GM19455 (cell line): ENCODE measurements around the gene LGALSL.

Experiments used
- ATAC-seq: cut with Tn5 transposase; IDR thresholded peaks from one replicate; pipeline ENCODE4 v1.9.1; 2021; ENCODE audit not compliant: unreplicated experiment

The LGALSL gene

DNA sequence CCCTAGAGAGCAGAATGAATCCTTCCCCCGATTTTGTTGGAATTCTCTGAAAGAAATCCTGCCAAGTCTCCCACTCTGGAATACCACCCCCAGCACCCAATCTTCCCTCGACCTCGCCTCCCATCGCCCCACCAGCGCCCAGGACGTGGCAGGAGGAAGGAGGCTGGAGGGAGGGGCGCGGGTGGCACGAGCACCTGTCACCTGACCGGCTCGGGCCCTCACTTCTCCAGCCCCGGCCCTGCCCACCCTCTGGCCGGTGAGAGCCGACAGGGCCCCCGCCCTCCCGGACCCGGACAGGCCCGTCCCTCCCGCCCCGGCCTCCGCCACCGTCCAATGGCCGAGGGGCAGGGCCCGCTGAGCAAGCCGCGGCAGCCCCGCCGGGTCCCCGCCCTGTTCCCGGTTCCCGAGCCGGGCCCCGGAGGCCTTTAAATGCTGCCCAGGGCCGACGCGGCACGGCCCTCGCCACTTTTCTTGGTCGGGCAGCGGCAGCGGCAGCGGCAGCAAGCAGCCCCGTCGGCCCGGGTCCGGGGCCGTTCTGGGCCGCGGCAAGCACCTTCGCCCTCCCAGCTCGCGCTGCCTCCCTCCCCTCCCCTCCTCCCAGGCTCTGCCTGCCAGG, at the start of gene LGALSL:
Gene LGALSL, plus strand, starts transcription at position 393 of the 616 bp plus-strand sequence. CDS start 384 bp downstream, outside the sequence.
- peak; percentile 72 for ATAC-seq

DNA sequence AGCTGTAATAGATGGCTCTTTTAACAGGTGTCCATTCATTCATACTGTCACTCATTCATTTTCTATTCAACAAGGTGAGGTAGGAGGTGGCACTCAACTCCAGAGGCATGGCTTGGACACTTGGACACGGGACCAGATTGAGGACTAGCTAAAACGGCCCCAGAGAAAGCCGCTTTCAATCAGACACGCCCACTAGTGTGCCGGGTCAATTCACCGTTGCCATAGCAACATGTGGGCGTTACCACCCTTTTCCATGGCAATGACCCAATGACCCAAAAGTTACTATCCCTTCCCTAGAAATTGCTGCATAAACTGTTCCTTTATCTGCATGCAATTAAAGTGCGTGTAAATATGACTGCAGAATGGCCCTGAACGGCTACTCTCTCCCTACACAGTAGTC, 49.2 kb upstream of the LGALSL start:
- ATAC-seq: no peak

DNA sequence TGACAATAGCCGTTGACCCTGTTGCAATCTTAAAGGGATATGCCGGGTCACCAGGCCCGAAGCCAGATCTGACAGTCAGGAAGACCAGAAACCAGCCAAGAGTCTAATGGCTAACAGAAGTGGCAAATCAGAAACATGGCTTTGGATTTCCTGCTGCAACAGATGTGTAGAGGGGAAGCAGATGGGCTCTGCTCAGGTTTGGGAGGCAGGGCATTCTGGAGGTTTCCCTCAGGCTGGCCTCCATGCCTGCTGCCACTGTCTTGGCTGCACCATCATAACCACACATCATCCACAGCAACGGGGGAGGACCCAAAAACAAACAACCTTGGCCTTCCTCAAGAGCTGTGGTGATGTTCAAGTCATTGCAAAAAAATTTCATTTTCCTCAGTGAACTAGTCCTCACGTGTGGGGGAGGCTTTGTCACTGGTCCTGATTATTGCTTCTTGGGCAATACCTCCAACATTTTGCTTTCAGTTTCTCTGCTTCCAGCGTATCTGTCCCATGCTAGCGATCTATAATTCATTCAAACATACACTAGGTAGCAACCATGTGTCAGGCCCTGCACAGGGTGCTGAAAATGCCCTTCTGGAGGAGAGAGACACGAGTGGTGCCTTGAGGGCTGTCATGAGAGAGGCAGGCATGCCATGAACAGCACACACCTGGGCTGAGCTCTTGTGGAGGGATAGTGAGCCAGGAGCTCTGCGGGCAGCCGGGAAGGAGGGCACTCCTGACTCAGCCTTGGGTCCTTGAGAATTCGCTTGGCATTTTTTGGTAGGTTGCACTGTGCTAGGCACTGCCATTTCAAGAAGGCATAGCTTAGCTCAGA, 48.2 kb upstream of the LGALSL start:
- no peak for ATAC-seq

DNA sequence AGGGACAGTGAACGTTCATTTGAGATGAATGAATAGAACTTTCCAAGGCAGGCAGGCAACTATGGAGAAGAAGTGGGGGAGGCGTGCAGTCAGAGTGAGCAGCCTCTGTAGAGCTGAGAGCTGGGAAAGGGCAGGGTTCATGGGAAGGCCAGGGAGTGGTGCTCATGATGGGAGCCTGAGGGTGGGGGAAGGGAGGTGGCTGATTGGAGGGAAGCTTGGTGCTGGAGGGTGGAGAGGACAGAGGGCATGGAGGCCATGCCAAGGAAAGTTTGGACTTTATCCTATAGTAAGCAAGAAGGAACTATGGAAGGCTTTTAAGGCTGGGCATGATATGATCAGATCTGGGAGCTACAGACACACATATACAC, 47.6 kb upstream of the LGALSL start:
- ATAC-seq: no peak

DNA sequence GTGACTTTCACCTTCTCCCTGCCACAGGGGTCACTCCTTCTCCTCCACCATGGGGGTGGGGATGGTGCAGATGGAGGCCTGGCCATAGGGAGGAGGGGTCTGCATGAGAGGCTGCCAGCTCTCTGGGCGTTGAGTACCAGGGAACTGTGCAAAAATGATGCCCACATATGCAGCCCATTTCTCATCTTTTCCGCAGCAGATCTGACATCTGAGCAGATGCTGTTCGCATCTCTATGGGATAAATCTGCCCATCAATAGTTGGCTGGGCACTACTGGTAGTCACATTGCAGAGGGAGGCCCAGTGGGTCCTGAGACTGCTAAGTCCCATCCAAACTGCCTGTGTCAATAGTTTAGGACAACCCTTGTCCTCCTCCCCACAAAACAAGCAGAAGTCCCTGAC, 45.9 kb upstream of the LGALSL start:
- no peak for ATAC-seq

DNA sequence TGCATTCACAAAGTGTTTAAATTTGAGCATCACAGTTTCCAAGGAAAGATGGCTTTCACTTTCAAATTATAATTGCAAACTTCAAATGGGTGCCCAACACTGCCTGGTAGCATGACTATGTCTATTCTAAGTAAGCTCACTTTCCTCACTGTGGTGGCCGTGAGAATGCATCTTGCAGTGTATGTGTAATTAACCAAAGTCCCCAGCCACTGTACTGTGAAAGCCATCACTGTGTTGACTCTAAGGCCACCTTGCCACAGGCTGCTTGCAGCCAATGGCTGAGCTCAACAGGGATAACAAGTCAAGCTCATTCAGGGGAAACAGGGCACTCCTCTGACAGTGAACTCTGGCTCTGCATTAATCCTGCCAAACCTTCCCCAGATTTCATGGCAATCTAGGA, 43.3 kb upstream of the LGALSL start:
- no peak for ATAC-seq

DNA sequence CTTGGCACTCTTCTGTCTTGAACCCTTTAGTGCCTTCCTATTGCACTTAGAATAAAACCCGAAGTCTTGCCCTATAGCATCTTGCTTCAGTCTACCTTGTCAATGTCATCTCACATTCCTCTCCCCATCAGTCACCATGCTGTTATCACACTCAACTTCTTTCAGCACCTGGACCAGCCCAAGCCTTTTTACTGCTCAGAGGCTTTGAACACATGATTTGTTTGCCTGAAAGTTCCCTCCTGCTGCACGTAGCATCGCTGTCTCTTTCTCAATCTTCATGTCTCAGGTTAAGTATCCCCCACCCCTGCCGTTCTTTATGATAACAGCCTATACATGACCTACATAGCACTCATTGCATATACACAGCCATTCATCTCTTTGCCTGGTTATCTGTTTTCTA, 41.3 kb upstream of the LGALSL start:
- ATAC-seq: no peak

DNA sequence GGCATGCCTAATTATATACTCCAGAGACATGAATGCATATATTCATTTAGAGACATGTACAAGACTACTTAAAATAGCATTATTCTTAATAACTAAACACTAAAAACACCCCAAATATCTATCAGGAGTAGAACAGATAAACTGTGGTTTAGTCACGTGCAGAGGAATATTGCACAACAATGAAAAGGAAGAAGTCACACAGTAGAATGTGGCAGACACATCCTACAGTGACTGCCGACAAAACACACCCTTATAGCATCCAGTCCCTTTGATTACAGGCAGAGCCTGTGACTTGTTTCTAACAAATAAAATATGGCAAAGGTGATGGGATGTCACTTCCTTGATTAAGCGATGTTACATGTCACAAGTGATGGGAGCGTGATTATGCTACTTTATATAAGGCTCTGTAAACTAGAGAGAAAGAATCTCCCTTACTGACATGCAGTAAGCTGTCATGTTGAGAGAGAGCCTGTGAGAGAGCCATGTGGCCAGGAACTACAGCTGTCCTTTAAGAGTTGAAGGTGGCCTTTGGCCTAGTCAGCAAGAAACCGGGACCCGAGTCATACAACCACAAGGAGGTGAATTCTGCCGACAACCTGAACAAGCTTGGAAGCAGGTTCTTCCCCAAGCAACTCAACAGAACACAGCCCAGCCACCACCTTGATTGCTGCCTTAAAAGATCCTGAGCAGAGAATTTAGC, 39.1 kb upstream of the LGALSL start:
- ATAC-seq: no peak

DNA sequence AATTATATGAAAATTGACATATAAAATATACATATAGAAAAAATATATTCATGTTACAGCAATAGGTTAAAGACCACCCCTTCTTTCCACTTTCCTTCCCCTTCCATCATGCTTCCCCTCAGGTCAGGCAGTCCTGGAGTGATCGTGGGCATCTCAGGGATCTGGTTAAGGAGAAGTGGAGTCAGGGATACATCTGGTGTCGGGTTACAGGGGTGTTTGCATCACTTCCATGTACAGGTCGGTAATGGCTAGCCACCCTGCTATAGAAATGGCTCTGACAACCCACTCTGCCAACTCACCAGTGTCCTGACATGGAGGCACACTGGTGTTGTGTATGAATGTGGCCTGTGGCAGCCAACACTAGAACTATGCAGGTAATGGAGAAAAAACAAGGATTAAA, 36.3 kb upstream of the LGALSL start:
- ATAC-seq: no peak

DNA sequence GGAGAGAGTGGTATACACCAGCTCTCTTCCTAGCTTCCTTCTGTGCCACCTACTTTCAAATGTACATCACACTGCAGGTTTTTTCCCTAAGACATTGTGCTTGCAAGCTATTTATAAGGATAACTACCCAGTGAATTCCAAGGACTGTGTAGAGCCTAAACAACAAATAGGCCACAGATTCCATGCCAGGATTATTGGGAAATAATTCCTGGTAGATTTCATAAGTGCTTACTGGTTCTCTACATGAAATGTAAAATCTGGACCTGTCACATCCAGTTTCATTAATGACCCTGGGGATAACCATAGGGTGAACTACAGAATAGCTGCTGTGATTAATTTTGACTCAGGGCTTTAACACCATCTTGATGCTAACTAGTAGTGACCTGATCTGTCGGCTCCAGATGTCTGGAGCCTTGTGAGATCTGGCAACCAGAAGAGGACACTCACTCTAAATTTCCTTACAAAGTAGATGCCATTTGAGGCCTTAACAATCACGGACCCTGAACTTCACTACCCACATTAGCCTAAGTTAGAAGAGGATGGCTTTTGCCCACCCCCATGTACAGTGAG, 34.3 kb upstream of the LGALSL start:
- ATAC-seq: no peak

DNA sequence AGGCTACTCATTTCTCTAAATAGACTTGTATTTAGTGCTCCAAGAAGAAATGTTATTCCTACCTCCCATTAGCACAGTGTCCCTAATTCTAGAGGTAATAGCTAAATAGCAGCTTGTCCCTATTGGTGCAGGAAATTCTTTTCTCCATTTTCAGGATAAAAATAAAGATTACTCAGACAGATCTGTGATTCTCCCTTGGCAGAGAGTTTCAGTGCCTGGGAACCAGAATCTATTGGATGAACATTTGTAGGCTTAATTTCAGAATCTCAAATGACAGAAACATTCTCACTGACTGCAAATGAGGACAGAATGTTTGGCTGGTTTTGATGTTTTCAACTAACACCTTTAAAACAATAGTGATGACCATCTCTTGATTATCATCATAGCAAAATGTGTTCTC, 33.3 kb upstream of the LGALSL start:
- ATAC-seq: no peak

DNA sequence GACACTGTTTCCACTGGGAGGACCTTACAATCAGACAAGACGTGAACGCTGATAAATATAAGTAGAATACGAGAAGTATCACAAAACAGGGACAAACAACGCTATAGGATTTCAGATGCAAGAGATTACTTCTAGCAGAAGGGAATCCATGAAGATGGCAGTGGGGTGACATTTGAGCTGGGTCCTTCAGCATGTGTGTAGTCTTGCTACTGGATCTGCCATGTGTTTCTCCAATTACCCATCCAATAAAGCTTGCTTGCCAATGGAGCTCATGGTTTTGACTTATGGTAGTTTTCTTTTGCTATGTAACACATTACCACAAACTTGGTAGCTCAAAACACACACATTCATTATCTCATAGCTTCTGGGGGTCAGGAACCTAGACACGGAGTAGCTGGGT, 32.8 kb upstream of the LGALSL start:
- no peak for ATAC-seq

DNA sequence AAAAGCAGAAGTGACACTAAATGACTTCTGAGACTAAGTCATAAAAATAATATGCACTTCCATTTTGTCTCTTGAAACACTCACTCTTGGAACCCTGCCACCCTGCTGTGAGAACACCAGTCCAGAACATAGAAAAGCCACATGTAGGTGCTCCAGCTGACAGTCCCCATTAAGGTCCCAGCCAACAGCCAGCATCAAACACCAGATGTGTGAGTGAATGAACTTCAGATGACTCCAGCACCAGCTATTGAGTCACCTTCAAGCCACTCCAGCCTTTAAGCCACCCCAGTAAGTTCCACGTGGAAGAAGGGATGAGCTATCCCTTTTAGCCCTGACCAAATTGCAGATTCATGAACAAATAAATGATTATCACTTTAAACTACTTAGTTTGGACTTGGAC, 31.5 kb upstream of the LGALSL start:
- ATAC-seq: no peak

DNA sequence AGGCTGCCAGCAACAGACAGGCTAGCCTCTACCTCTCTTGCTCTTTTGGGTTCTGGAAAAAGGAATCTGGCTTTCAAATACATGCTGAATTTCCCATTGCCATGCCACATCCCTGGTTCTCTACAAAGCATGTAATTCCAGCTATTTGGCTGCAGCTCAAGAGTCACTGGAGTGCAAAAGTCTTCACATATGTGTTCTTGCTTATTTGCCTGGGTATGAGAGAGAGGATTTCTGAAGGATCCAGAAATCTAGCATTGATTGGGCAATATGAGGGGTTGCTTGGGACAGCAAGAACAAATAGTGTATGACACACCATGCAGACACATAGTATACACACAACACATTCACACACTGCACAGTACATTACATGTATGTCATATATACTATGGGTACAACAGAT, 30.7 kb upstream of the LGALSL start:
- ATAC-seq: no peak

DNA sequence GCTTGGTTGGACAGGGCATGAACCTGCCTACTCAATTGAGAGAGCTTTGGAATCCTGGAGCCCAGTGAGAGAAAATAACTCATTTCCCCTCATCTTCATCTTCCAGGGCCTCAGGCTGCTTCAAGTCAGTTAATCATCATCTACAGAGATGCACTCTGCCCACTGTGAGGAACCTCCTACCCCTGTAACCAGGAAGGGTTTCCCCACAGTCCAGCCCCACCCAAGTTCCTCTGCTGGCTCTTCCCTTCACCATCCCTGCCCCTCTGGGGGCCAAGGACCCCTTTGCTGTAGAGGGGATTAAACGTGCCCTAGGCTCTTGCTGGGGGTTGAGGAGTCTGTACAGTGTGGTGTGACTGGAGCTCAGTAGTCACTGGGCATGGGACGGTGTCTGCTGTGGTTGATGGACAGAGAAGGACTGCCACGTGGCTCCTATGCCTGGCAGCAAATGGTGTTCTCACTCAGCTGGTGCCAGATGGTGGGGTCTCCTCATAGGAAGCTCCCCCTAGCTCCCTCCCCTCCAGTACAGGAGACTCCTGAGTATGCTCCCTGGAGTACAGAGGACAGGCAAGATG, 29.5 kb upstream of the LGALSL start:
- no peak for ATAC-seq

DNA sequence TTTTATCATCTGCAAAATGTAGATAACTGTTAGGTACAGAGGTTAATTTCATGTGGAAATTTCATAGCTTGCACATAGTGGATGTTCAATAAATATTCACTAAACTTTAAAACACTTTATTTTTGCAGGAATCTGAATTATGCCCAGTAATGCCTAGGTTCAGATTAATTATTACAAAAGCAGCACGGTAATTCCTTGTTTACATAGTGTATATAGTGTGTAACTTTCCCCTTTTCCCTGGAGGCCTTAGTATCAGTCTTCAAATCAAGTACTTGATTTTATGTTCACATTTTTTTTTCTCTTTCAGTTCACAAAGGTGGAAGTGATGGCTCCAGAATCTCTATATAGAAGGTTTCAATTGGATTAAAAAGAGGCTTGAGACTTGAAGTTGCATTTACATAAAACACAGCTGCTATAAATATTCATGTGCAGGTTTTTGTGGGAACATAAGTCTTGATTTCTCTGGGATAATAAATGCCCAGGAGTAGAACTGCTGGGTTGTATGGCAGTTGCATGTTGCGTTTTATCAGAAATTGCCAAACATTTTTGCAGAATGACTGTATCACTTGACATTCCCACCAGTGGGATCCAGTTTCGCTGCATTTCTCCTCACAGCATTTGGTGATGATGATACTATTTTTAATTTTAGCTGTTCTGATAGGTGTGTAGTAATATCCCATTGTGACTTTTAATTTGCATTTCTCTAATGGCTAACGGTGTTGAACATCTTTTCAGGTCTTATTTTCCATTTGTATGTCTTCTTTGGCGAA, 27.6 kb upstream of the LGALSL start:
- no peak for ATAC-seq

DNA sequence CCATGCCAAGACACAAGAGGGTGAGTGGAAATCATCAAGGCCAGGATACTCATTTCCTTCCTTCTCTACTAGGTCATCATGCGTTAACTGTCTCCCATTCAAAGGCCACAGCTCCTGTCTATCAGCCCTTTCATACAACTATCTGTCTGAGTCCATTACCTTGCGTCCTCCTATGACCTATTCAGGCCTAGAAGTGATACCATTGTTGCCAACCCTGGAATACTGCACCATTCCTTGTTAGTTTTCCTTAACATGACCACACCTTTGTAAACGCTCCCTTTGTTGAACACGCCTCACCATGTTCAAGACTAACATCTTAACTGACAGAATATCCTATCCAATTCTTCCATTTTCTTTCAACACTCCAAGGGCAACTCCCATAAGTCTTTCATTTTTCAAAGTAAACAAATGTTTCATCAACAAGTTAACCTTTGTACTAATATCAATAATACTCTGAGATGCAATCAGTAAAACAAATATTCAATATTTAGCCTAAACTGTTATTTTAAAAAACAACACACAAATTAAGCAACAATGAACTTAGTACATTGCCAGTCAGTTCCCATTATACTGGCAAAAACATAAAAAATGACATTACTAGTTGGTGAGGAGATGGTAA, 19.8 kb upstream of the LGALSL start:
- no peak for ATAC-seq

DNA sequence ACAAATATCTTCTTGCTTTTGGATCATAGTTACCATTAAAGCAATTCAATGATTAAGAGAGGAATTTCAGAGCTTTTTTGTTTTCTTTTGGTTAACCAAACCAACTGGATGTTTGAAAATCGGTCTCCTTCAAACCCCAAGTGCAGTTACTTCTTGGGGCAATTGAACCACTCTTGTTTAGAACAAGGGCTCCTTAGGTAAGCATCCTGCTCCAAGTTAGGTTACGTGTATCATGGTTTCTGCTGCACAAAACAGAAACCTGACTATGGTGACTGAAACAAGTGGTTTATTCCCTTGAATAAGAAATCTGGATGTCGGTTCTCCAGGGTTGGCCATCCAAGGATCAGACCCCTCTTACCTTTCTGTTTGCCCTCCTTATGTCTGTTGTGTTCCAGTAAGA, 16.1 kb upstream of the LGALSL start:
- no peak for ATAC-seq

DNA sequence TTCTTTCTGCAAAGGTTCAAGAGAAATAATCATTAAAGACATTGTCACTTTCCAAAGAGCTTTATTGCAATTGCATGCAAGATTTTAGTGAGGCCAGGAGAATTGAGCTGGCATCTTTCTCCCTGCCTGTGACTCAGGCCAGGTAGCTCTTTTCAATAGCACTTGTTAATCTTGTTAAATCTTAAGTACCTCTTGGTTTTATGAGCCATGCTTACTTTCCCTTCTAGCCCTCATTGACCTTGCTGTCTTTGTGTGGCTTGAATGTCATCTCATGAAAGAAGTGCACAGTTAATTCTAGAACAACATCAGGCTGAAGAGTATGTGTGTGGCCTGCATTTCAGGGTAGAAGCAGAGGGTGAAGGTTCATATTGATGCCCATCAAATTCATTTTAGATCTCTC, 14.8 kb upstream of the LGALSL start:
- ATAC-seq: no peak

DNA sequence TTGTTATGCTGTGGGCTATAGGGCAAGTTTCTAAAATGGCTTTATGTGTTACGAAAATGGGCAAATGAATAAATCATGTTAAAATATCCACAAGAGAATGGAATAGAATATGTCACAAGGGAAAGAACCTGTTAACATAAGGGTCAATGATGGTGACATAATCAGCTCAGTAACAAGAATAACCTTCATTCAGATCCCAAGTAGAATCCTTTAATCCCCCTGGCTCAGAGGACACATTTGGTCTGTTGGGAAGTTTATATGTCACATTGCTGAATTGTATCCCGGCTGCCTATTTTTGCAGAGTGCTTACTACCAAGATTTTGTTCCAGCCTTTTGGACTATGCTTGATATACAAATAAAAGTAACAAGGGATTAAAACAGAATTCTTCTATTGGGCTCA, 13.1 kb upstream of the LGALSL start:
- no peak for ATAC-seq
